Astrocyte (in vitro differentiated cells and primary cell): ENCODE results near the gene LSM5. TPM values are rescaled to one million over a fixed set of nuclear protein-coding genes. Genes with fewer than 3 reads are reported as not detected.

Source experiments
- DNase-seq: peaks from one replicate; pipeline ENCODE4 v3.0.0-alpha.2; 2010; ENCODE audit warnings: low read depth
- FAIRE-seq: peaks from 2 replicates; lab custom pipeline; 2011; peaks lifted over from hg19 to GRCh38; lab: Jason Lieb, UNC
- H2AFZ ChIP-seq: 2 replicates; pipeline ENCODE4 v1.6.0; 2012; ENCODE audit warnings: low read depth, low read length, inconsistent platforms
- H3K27ac ChIP-seq: 2 replicates; pipeline ENCODE4 v1.5.1; 2011; ENCODE audit warnings: low read depth, low read length, inconsistent platforms
- H3K27me3 ChIP-seq: 2 replicates; pipeline ENCODE4 v1.6.0; 2011; ENCODE audit warnings: low read length, inconsistent platforms; ENCODE audit not compliant: insufficient read depth
- H3K36me3 ChIP-seq: 2 replicates; pipeline ENCODE4 v1.5.1; 2011; ENCODE audit warnings: low read length, inconsistent platforms; ENCODE audit not compliant: insufficient read depth
- H3K4me1 ChIP-seq: 2 replicates; pipeline ENCODE4 v1.5.1; 2011; ENCODE audit warnings: low read length, inconsistent platforms; ENCODE audit not compliant: insufficient read depth
- H3K4me2 ChIP-seq: 2 replicates; pipeline ENCODE4 v1.6.0; 2012; ENCODE audit warnings: low read length, inconsistent platforms
- H3K4me3 ChIP-seq: 2 replicates; pipeline ENCODE4 v1.5.1; 2011; ENCODE audit warnings: low read depth, mild to moderate bottlenecking, low read length, inconsistent platforms; ENCODE audit not compliant: insufficient read depth
- H3K79me2 ChIP-seq: 2 replicates; pipeline ENCODE4 v1.6.0; 2012; ENCODE audit warnings: mild to moderate bottlenecking, low read length, inconsistent platforms; ENCODE audit not compliant: insufficient read depth
- H3K9ac ChIP-seq: 2 replicates; pipeline ENCODE4 v1.6.0; 2012; ENCODE audit warnings: mild to moderate bottlenecking, low read length, inconsistent platforms
- H3K9me3 ChIP-seq: 2 replicates; pipeline ENCODE4 v1.5.1; 2012; ENCODE audit warnings: low read depth, mild to moderate bottlenecking, low read length, inconsistent platforms; ENCODE audit not compliant: insufficient read depth
- H4K20me1 ChIP-seq: 2 replicates; pipeline ENCODE4 v1.6.0; 2012; ENCODE audit warnings: low read length, inconsistent platforms; ENCODE audit not compliant: insufficient read depth
- H3K27ac Mint-ChIP-seq: one replicate; pipeline ENCODE4 v1.8.0; 2021; ENCODE audit warnings: mild to moderate bottlenecking, mixed read lengths; ENCODE audit not compliant: unreplicated experiment
- H3K27me3 Mint-ChIP-seq: one replicate; pipeline ENCODE4 v1.8.0; 2021; ENCODE audit warnings: low read depth, mixed read lengths; ENCODE audit not compliant: unreplicated experiment
- H3K36me3 Mint-ChIP-seq: one replicate; pipeline ENCODE4 v1.8.0; 2021; ENCODE audit warnings: low read depth, mixed read lengths; ENCODE audit not compliant: unreplicated experiment
- H3K4me1 Mint-ChIP-seq: one replicate; pipeline ENCODE4 v1.8.0; 2021; ENCODE audit warnings: low read depth, mixed read lengths; ENCODE audit not compliant: unreplicated experiment
- H3K4me3 Mint-ChIP-seq: one replicate; pipeline ENCODE4 v1.8.0; 2021; ENCODE audit warnings: mild to moderate bottlenecking, moderate library complexity, mixed read lengths; ENCODE audit not compliant: unreplicated experiment
- H3K9me3 Mint-ChIP-seq: one replicate; pipeline ENCODE4 v1.8.0; 2021; ENCODE audit warnings: mild to moderate bottlenecking, mixed read lengths; ENCODE audit not compliant: unreplicated experiment
- EZH2 ChIP-seq: IDR thresholded peaks from 2 replicates; pipeline ENCODE4 v1.6.1; 2012; ENCODE audit warnings: mild to moderate bottlenecking, low read length, inconsistent platforms; ENCODE audit not compliant: insufficient read depth
- total RNA-seq: library from RNA; stranded (reverse); gene quantifications from 2 replicates; pipeline ENCODE4 v1.2.1, GENCODE V29; 2021
- TF ChIP-seq, protein P1 (sequence below): IDR thresholded peaks from 2 replicates; pipeline ENCODE4 v1.5.1; 2011; ENCODE audit warnings: low read depth, mild to moderate bottlenecking, inconsistent platforms, low read length, moderate library complexity; ENCODE audit not compliant: insufficient read depth

The LSM5 gene
- total RNA-seq, 1 donor from 2014 or later: 36.2 TPM

DNA sequence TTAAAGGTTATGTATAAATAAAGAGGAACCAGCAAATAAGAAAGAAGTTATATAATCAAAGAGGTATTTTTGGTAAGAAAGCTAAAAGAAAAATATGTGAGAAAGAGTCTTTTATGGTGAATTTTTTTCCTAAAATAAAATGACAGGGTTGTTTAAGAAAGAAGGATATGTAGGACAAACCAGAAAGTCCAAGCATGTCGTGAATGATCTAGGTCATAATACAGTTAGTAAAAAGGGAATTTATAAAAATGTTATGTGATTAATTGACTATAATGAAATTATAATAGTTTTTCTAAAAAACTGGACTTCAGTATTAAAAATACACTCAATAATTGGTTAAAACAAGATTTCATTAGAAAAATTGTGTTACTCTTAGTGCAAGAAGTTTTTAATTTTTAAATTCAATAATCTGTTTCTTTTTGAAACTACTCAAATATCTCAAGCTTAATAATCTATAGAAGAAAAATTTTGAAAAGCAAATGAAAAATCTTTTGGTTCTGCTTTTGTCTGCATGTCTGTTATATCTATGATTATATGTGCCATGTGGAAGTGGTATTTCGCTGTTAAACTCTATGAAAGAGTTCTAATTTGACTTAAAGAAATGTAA is 28.5 kb upstream of the LSM5 start:
- no peak overlapping the region for H3K4me3 ChIP-seq
- DNase-seq (peak; percentile 77), FAIRE-seq (no peak)
- Mint-ChIP-seq H3K4me3 (no peak overlapping the region), H3K9me3 (peaks cover 11% of the 10 kb centered on the region), H3K36me3 (peaks cover 21% of the 10 kb centered on the region), H3K4me1 (peaks cover 34% of the 10 kb centered on the region), H3K27me3 (no peaks in the 10 kb centered on the region), H3K27ac (no peak overlapping the region)
- peaks cover 13% of the 10 kb centered on the region for H4K20me1 ChIP-seq
- no peaks in the 10 kb centered on the region for H3K36me3 ChIP-seq
- no peaks in the 10 kb centered on the region for H3K27me3 ChIP-seq
- peaks cover 83% of the 10 kb centered on the region for H3K79me2 ChIP-seq
- no peak overlapping the region for H3K9ac ChIP-seq
- peaks cover 8% of the 10 kb centered on the region for H3K9me3 ChIP-seq
- TF ChIP-seq, protein P1, sequence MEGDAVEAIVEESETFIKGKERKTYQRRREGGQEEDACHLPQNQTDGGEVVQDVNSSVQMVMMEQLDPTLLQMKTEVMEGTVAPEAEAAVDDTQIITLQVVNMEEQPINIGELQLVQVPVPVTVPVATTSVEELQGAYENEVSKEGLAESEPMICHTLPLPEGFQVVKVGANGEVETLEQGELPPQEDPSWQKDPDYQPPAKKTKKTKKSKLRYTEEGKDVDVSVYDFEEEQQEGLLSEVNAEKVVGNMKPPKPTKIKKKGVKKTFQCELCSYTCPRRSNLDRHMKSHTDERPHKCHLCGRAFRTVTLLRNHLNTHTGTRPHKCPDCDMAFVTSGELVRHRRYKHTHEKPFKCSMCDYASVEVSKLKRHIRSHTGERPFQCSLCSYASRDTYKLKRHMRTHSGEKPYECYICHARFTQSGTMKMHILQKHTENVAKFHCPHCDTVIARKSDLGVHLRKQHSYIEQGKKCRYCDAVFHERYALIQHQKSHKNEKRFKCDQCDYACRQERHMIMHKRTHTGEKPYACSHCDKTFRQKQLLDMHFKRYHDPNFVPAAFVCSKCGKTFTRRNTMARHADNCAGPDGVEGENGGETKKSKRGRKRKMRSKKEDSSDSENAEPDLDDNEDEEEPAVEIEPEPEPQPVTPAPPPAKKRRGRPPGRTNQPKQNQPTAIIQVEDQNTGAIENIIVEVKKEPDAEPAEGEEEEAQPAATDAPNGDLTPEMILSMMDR: no peak
- no peak for TF ChIP-seq EZH2
- H3K27ac ChIP-seq: no peak overlapping the region
- peaks cover 10% of the 10 kb centered on the region for H3K4me1 ChIP-seq
- no peak overlapping the region for H2AFZ ChIP-seq
- H3K4me2 ChIP-seq: no peak overlapping the region

DNA sequence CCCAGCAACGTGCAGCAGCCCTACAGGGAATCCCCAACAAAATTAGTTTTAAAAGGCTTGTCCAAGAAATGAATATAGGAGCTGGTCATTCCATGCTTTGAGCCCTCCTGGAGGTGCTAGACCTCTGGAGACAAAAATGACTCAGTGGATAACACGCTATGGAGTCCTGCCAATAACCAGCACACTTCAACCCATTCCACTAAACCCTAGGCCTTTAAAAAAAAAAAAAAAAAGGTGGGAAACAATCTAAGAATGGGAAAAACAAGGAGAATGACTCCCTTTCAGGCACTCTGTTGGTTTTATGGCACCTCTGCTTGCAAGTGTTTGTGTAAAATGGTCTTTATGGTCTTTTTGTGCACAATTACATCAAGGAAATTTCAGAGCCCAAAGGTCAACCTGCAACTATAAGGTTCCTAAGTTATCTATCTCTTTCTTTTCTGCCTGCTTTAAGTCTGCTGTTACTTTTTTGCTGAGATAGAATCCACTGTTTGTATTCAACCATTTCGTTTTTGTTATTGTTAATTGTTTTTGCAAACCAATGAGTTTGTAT is 26.4 kb upstream of the LSM5 start:
- Mint-ChIP-seq H3K27me3 (no peaks in the 10 kb centered on the region), H3K4me1 (peaks cover 37% of the 10 kb centered on the region), H3K9me3 (peaks cover 11% of the 10 kb centered on the region), H3K36me3 (peaks cover 16% of the 10 kb centered on the region), H3K27ac (peak overlapping the region; percentile 94), H3K4me3 (no peak overlapping the region)
- Histone ChIP-seq H3K4me1 (peaks cover 10% of the 10 kb centered on the region), H3K36me3 (no peaks in the 10 kb centered on the region), H3K79me2 (peaks cover 86% of the 10 kb centered on the region), H4K20me1 (peaks cover 24% of the 10 kb centered on the region), H3K27me3 (no peaks in the 10 kb centered on the region), H3K9ac (peak overlapping the region; percentile 27), H3K4me3 (no peak overlapping the region), H3K4me2 (peak overlapping the region; percentile 24), H2AFZ (no peak overlapping the region), H3K9me3 (peaks cover 8% of the 10 kb centered on the region), H3K27ac (peak overlapping the region; percentile 57)
- DNase-seq (peak; percentile 52), FAIRE-seq (no peak)
- no peak for TF ChIP-seq EZH2
- TF ChIP-seq, protein P1: no peak
